ENCODE measurements around the gene PLXDC2.

Gene PLXDC2

DNA sequence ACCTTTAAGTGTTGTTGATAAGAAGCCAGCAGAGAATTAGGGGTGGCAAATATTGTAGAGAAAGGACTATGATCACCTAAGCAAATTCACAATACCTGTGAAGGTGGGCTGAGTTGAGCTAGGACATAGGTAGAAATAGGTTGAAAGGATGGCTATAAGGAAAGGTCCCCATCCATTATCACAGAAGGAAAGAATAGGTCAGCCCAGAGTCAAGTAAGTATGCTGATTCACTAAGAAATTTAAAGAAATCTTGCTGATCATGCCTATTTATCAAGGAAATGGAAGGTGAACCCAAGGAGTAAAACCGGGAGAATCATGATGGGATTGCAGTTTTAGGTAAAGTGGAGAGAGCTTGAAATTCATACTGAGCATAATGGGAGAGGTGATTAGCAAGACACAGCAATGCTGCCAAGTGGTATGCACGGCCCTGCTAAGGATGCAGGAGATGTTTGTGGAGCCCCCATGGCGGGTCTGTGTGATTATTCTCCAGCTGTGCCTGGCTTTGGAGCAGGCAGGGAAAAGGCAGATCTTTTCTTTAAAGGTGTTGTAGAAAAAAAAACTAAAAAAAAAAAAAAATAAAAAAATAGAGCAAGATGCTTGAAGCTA lies 399.4 kb downstream of the PLXDC2 start:
- Histone ChIP-seq H3K4me3 (ENCODE audit: low read length, poor library complexity, severe bottlenecking) (no peak overlapping the region), H3F3A (ENCODE audit: low read depth) (no peaks in the 10 kb centered on the region), H3K79me2 (ENCODE audit: insufficient read depth, low read length) (no peaks in the 10 kb centered on the region), H3K4me2 (ENCODE audit: low read depth, low read length, poor library complexity, severe bottlenecking) (no peak overlapping the region), H3K36me3 (ENCODE audit: insufficient read depth, low read length) (no peaks in the 10 kb centered on the region), H3K9ac (ENCODE audit: low read depth, low read length, poor library complexity, severe bottlenecking) (no peak overlapping the region), H3K9me3 (ENCODE audit: insufficient read depth, low read depth, low read length) (no peaks in the 10 kb centered on the region), H3K27me3 (ENCODE audit: insufficient read depth, low read length, poor library complexity, severe bottlenecking) (no peaks in the 10 kb centered on the region), H2AFZ (ENCODE audit: low read length) (no peak overlapping the region), H4K20me1 (ENCODE audit: insufficient read depth, low read length, poor library complexity, severe bottlenecking) (no peaks in the 10 kb centered on the region), H3K9me2 (replicated peaks; ENCODE audit: low read depth, low read length) (no peaks in the 10 kb centered on the region), H3K4me1 (ENCODE audit: insufficient read depth, low read length, poor library complexity, severe bottlenecking) (no peaks in the 10 kb centered on the region)
- TF ChIP-seq, protein P1, sequence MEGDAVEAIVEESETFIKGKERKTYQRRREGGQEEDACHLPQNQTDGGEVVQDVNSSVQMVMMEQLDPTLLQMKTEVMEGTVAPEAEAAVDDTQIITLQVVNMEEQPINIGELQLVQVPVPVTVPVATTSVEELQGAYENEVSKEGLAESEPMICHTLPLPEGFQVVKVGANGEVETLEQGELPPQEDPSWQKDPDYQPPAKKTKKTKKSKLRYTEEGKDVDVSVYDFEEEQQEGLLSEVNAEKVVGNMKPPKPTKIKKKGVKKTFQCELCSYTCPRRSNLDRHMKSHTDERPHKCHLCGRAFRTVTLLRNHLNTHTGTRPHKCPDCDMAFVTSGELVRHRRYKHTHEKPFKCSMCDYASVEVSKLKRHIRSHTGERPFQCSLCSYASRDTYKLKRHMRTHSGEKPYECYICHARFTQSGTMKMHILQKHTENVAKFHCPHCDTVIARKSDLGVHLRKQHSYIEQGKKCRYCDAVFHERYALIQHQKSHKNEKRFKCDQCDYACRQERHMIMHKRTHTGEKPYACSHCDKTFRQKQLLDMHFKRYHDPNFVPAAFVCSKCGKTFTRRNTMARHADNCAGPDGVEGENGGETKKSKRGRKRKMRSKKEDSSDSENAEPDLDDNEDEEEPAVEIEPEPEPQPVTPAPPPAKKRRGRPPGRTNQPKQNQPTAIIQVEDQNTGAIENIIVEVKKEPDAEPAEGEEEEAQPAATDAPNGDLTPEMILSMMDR (conservative IDR thresholded peaks at IDR 0.05; ENCODE audit: low read length), result no peak
- TF ChIP-seq EZH2phosphoT487 (IDR thresholded peaks at IDR 0.05; ENCODE audit: borderline replicate concordance), result no peak

DNA sequence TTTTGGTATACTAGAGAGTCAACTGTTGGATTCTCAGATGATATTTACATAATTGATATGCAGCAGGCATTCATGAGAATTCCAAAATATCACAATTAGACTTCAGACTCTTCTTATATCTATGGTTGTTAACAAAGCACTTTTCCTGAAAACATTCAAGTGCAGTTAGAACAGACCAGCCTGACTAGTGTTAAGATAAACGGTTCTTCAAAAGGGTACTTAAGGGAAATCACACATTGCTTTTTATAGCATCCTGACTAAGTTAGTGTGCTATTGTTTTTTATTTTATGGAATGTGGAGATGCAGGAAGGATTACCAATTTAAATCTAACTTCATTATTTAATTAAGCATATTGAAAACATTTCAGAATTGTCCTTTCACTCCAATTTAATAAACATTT lies 405.1 kb downstream of the PLXDC2 start:
- Histone ChIP-seq H3K4me3 (ENCODE audit: low read length, poor library complexity, severe bottlenecking) (no peak overlapping the region), H3K9me3 (ENCODE audit: insufficient read depth, low read depth, low read length) (no peaks in the 10 kb centered on the region), H3K9ac (ENCODE audit: low read depth, low read length, poor library complexity, severe bottlenecking) (no peak overlapping the region), H3K4me2 (ENCODE audit: low read depth, low read length, poor library complexity, severe bottlenecking) (no peak overlapping the region), H3K79me2 (ENCODE audit: insufficient read depth, low read length) (no peaks in the 10 kb centered on the region), H4K20me1 (ENCODE audit: insufficient read depth, low read length, poor library complexity, severe bottlenecking) (no peaks in the 10 kb centered on the region), H3K9me2 (replicated peaks; ENCODE audit: low read depth, low read length) (no peaks in the 10 kb centered on the region), H3F3A (ENCODE audit: low read depth) (no peaks in the 10 kb centered on the region), H3K4me1 (ENCODE audit: insufficient read depth, low read length, poor library complexity, severe bottlenecking) (no peaks in the 10 kb centered on the region), H3K36me3 (ENCODE audit: insufficient read depth, low read length) (no peaks in the 10 kb centered on the region), H2AFZ (ENCODE audit: low read length) (no peak overlapping the region), H3K27me3 (ENCODE audit: insufficient read depth, low read length, poor library complexity, severe bottlenecking) (no peaks in the 10 kb centered on the region)
- no peak for TF ChIP-seq EZH2phosphoT487 (IDR thresholded peaks at IDR 0.05; ENCODE audit: borderline replicate concordance)
- TF ChIP-seq, protein P1 (conservative IDR thresholded peaks at IDR 0.05; ENCODE audit: low read length), result no peak

DNA sequence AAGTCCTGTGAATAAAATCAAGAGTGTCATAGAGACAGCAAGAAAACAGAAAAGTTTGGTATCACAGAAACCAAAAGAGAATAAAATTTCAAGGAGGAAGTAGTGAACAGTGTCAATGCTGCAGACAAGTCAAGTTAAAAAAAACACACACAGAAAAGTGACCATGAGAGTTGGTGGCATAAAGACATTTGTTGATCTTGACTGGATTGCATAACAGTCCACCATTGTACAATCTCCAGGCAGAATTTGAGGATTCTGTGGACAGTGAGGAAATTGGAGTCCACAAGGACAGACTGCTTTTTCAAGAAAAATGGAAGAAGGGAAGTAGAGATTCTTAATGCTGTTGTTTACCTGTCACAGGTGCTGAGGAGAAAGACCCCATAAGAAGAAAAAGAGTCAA lies 412.5 kb downstream of the PLXDC2 start:
- no peaks in the 10 kb centered on the region for H3K4me1 ChIP-seq (ENCODE audit: insufficient read depth, low read length, poor library complexity, severe bottlenecking)
- no peaks in the 10 kb centered on the region for H3K79me2 ChIP-seq (ENCODE audit: insufficient read depth, low read length)
- no peaks in the 10 kb centered on the region for H3K36me3 ChIP-seq (ENCODE audit: insufficient read depth, low read length)
- no peaks in the 10 kb centered on the region for H3F3A ChIP-seq (ENCODE audit: low read depth)
- H3K9me3 ChIP-seq (ENCODE audit: insufficient read depth, low read depth, low read length), result 0 out of 2 replicates have a peak, but pooled peaks cover 3% of the 10 kb centered on the region
- H3K9me2 ChIP-seq (replicated peaks; ENCODE audit: low read depth, low read length), result no peaks in the 10 kb centered on the region
- no peak overlapping the region for H2AFZ ChIP-seq (ENCODE audit: low read length)
- no peak overlapping the region for H3K4me2 ChIP-seq (ENCODE audit: low read depth, low read length, poor library complexity, severe bottlenecking)
- H3K27me3 ChIP-seq (ENCODE audit: insufficient read depth, low read length, poor library complexity, severe bottlenecking), result no peaks in the 10 kb centered on the region
- no peak for TF ChIP-seq EZH2phosphoT487 (IDR thresholded peaks at IDR 0.05; ENCODE audit: borderline replicate concordance)
- H3K9ac ChIP-seq (ENCODE audit: low read depth, low read length, poor library complexity, severe bottlenecking), result no peak overlapping the region
- no peak overlapping the region for H3K4me3 ChIP-seq (ENCODE audit: low read length, poor library complexity, severe bottlenecking)
- H4K20me1 ChIP-seq (ENCODE audit: insufficient read depth, low read length, poor library complexity, severe bottlenecking), result no peaks in the 10 kb centered on the region

Data from Loucy (cell line).